Measurements from ENCODE around the gene ZDHHC24.

Gene ZDHHC24

GRCh38 chr11:66562907-66563583 lies 17.2 kb upstream of the ZDHHC24 start:
- TF ChIP-seq, protein P1, sequence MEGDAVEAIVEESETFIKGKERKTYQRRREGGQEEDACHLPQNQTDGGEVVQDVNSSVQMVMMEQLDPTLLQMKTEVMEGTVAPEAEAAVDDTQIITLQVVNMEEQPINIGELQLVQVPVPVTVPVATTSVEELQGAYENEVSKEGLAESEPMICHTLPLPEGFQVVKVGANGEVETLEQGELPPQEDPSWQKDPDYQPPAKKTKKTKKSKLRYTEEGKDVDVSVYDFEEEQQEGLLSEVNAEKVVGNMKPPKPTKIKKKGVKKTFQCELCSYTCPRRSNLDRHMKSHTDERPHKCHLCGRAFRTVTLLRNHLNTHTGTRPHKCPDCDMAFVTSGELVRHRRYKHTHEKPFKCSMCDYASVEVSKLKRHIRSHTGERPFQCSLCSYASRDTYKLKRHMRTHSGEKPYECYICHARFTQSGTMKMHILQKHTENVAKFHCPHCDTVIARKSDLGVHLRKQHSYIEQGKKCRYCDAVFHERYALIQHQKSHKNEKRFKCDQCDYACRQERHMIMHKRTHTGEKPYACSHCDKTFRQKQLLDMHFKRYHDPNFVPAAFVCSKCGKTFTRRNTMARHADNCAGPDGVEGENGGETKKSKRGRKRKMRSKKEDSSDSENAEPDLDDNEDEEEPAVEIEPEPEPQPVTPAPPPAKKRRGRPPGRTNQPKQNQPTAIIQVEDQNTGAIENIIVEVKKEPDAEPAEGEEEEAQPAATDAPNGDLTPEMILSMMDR (IDR thresholded peaks at IDR 0.05): no peak

- TF ChIP-seq, protein P1 (IDR thresholded peaks at IDR 0.05): no peak
Measured at GRCh38 chr11:66562275-66562674, 16.4 kb upstream of the ZDHHC24 start.

DNA sequence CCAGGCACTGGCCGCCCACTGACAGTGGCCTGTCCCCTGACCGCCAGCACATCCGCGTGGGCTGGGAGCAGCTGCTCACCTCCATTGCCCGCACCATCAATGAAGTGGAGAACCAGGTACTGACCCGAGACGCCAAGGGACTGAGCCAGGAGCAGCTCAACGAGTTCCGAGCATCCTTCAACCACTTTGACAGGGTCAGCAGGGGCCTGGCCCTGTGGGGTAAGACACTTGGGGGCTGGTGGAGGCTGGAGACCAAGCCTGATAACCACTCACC lies 16.1 kb upstream of the ZDHHC24 start:
- TF ChIP-seq, protein P1 (IDR thresholded peaks at IDR 0.05): no peak

- TF ChIP-seq, protein P1 (IDR thresholded peaks at IDR 0.05): no peak
Measured at GRCh38 chr11:66561178-66561974, 15.5 kb upstream of the ZDHHC24 start.

DNA sequence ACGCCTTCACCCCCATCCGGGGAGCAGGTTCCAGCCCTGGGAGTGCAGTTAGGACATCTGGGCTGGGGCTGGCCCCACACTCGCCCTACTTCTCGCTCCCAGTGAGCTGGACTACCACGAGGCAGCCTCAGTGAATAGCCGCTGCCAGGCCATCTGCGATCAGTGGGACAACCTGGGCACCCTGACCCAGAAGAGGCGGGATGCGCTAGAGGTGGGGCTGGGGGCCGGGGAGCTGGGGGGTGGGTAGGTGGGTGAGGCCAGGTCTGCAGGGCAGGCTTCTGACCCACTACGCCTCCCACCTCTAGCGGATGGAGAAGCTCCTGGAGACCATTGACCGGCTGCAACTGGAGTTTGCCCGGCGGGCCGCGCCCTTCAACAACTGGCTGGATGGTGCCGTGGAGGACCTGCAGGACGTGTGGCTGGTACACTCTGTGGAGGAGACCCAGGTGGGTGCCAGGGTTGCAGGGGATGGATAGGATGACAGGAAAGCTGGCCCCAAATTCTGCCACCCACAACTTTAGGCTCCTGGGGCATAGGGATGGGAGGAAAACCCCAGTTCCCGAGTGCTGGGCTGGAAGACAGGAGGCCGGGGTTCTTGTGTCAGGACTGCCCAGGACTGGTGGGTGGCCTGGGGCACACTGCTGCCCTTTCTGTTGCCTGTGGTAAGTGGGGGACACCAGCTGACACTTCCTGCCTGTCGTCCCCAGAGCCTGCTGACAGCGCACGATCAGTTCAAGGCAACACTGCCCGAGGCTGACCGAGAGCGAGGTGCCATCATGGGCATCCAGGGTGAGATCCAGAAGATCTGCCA lies 14.2 kb upstream of the ZDHHC24 start:
- TF ChIP-seq, protein P1 (IDR thresholded peaks at IDR 0.05): no peak

GRCh38 chr11:66559142-66559865 lies 13.5 kb upstream of the ZDHHC24 start:
- TF ChIP-seq, protein P1 (IDR thresholded peaks at IDR 0.05): no peak

DNA sequence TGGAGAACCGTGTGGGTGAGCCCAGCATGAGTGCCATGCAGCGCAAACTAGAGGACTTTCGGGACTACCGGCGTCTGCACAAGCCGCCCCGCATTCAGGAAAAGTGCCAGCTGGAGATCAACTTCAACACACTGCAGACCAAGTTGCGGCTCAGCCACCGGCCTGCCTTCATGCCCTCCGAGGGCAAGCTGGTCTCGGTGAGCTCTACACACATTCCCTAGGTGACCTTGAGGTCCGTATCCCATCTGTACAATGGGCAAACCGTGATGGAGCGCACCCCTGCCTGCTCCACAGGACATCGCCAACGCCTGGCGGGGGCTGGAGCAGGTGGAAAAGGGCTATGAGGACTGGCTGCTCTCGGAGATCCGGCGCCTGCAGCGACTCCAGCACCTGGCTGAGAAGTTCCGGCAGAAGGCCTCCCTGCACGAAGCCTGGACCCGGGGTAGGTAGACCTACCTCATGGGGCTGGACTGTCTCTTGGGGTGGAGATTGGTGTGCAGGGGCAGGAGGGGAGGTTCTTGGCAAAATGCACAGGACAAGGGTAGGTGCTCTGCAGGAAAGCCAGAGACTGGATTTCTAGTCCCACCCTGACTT lies 12.0 kb upstream of the ZDHHC24 start:
- TF ChIP-seq, protein P1 (IDR thresholded peaks at IDR 0.05): no peak
